GM21390 (cell line): ENCODE results near the gene DEFB113.

Experiments
- ATAC-seq: cut with Tn5 transposase; IDR thresholded peaks from one replicate; pipeline ENCODE4 v1.9.1; 2021; ENCODE audit not compliant: unreplicated experiment

The DEFB113 gene

GRCh38 chr6:49937017-49937416 is 32.4 kb downstream of the DEFB113 start:
- ATAC-seq = no peak

- no peak for ATAC-seq
These were observed 34.0 kb downstream of the DEFB113 start for GRCh38 chr6:49935387-49935786.

DNA sequence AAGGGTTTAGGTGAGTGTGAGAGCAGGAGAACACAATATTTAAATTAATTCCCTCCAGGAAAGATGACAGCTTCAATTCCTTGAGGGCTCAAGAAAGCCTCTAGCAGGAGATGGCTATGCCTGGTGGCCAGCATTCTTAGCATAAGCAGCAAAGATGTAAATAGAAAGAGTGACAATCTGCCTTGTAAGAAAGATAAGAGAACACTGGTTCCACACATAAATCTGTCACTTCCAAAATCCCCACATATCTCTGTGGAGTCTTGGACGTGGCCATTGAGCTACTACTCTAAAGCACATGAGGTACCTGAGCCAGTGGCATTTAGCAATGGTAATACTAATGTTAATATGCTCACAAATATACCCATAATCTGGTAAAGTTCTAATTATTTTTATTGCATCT is 34.7 kb downstream of the DEFB113 start:
- ATAC-seq = no peak

- no peak for ATAC-seq
These were observed 35.9 kb downstream of the DEFB113 start for GRCh38 chr6:49933526-49933925.

DNA sequence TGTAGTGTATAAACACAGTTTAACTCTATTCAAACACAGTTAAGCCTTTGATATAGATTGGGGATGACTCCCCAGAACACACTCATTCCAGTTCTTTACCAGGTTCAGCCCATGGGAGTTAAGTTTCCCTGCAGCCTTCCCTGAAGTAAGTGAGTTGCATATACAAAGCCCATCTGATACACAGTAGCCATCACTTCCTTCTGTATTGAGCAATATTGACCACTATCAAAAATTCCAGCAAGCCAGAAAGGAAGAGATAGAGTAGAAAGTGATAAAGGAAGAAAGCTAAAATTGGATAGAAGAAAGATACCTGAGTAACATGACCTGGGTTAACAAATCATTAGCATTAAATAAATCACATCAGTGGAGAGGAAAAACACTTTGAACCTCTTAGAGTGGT is 40.1 kb downstream of the DEFB113 start:
- no peak for ATAC-seq

- no peak for ATAC-seq
These were observed 45.6 kb downstream of the DEFB113 start for GRCh38 chr6:49923826-49924225.

DNA sequence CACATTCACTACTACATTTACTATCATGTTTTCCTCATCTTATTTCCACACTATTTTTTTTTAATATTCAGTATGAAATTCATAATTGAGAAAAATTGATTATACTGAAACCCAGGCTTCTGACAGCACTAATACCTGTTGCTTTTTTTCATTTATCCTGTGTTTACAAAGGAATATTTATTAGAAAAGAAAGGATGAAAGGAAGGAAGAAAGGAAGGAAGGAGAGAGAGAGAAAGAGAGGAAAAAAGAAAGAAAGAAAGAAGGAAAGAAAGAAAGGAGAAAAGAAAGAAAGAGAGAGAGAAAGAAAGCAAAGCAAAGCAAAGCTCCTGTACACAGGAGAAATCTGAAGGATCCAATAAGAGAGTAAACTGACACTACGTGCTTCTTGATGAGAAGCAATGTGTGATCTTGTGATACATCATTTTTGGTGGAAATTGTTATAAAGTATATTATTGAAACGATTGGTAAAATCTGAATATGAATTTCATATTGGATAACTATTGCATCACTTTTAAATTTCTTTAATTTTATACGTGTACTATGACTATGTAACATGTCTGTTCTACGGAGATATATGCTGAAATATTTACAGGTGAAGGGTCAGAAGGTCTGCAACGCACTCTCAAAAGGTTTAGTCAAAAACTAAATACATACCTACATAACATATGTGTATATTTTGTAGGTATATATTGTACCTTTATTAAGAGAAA is 49.3 kb downstream of the DEFB113 start:
- ATAC-seq = no peak

GRCh38 chr6:49919261-49919660 is 50.2 kb downstream of the DEFB113 start:
- no peak for ATAC-seq

- no peak for ATAC-seq
These were observed 50.6 kb downstream of the DEFB113 start for GRCh38 chr6:49918787-49919186.
